HFF-Myc (cell line): Measurements from ENCODE around the gene NOL9.

Experiments used
- DNase-seq: peaks from one replicate; pipeline ENCODE4 v3.0.0-alpha.2; 2011; ENCODE audit warnings: low read depth; ENCODE audit errors: extremely low read depth
- H3K4me3 ChIP-seq: replicated peaks from 2 replicates; pipeline ENCODE4 v1.5.1; 2011; ENCODE audit warnings: low read depth, mild to moderate bottlenecking, control low read depth, low read length
- CTCF ChIP-seq: IDR thresholded peaks from 2 replicates; pipeline ENCODE4 v1.5.1; 2012; ENCODE audit warnings: mild to moderate bottlenecking, low read depth, low read length, control low read depth; ENCODE audit errors: missing control alignments

Gene NOL9

GRCh38 chr1:6584126-6585080 is 30.1 kb upstream of the NOL9 start:
- no peak for DNase-seq
- TF ChIP-seq CTCF = peak; percentile 12
- no peak overlapping the region for H3K4me3 ChIP-seq

GRCh38 chr1:6582370-6582769 is 28.1 kb upstream of the NOL9 start:
- H3K4me3 ChIP-seq = no peak overlapping the region; the same call in 1 of the 2 replicates
- no peak for DNase-seq
- TF ChIP-seq CTCF = no peak

GRCh38 chr1:6581561-6582305 is 27.4 kb upstream of the NOL9 start:
- no peak for TF ChIP-seq CTCF
- DNase-seq = no peak
- peak overlapping the region; percentile 70; the same call in 1 of the 2 replicates for H3K4me3 ChIP-seq

- DNase-seq = no peak
- H3K4me3 ChIP-seq = peak overlapping the region; percentile 70
- peak; percentile 22 for TF ChIP-seq CTCF
These were observed 26.5 kb upstream of the NOL9 start for GRCh38 chr1:6580593-6581409.

GRCh38 chr1:6580119-6580592 is 25.8 kb upstream of the NOL9 start:
- peak overlapping the region; percentile 70 for H3K4me3 ChIP-seq
- no peak for TF ChIP-seq CTCF

More at GRCh38 chr1:6580119-6580592, 25.8 kb upstream of the NOL9 start:
- no peak for DNase-seq
